ENCODE results near the gene SCT.
"Not testable (repeated sequence)": the region's sequence is repeated elsewhere in the genome, so short reads cannot be mapped to it uniquely, and the experiment has no call there.

SCT gene

DNA sequence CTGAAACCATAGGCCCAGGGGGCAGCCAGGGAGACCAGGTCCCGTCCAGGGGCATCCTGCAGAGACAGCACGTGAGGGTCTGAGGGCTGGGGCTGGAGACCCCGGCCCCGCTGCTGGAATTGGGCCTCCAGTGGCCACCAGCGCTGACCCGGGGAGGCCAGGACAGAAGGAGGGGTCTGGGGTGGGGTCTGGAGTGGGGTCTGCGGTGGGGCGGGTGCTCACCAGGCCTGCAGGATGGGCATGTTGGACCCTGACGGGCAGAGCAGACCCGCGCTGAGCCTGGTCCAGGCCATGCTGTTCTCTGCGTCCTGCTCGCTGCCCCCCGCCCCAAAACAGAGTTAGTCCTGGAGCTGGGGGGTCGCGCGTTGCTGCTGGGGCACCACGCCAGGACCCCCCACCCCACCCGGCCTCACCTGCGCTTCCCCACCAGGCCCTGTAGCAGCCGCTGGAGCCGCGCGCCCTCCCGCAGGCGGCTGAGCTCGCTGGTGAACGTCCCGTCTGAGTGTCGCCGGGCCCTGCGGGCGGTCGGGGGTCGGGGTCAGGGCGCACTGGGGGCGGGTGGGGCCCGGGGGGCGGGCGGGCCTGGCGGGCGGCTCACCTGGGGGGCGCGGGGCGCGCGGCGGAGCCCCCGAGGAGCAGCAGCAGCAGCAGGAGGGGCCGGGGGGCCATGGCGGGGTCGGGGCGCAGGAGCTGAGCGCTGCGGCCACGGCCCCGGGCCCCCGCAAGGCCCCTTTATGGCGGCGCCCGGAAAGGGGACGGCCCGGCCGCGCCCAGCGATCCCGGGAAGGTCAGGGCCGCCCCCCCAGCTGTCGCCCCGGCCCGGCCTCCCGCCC lies at the start of gene SCT:
Gene SCT (minus strand): TSS at position 707 of the 833 bp plus-strand sequence. CDS start 38 bp downstream, at position 669.
- in situ Hi-C loops (cut with MboI; ENCODE audit: low sequenced_read_pairs) = no loop called here

DNA sequence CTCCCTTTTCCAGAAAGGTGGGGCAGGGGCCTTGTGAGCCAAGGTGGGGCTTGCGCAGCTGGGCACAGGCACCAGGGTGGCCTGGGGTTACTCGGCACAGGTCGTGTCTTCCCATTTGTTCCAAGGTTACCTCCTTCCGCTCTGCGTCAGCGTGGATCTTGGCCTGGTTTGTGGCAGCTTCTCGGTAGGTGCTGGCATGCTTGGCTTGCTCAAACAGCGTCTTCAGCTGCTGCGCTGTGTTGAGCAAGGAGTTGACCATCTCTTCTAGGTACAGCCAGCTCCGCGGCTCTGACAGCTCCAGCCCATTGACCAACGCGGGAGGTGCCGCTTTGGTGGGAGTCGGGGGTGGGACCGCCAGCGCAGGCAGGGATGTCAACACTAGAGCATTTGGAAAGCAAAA lies 47.4 kb upstream of the SCT start:
- in situ Hi-C loops (cut with MboI; ENCODE audit: low sequenced_read_pairs) = no loop called here

DNA sequence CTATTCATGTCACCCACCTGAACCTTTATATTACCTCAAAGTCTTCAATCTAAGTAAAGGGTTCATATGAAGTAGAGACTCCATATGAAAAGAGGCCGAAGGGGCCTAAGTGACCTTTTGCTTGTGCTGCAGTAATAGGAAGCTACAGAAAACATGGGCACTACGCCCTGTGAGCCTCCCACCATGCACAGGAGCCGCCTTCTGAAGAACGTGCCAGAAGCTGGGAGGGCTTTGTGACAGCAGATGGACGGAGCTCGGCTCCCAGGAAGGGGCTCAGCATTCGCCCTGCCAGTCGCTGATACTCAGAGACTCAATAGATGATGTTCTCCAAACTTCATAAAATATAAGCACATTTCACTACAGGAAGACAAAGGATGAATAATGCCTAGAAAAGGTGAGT lies 46.9 kb upstream of the SCT start:
- in situ Hi-C loops (cut with MboI; ENCODE audit: low sequenced_read_pairs) = no loop called here

DNA sequence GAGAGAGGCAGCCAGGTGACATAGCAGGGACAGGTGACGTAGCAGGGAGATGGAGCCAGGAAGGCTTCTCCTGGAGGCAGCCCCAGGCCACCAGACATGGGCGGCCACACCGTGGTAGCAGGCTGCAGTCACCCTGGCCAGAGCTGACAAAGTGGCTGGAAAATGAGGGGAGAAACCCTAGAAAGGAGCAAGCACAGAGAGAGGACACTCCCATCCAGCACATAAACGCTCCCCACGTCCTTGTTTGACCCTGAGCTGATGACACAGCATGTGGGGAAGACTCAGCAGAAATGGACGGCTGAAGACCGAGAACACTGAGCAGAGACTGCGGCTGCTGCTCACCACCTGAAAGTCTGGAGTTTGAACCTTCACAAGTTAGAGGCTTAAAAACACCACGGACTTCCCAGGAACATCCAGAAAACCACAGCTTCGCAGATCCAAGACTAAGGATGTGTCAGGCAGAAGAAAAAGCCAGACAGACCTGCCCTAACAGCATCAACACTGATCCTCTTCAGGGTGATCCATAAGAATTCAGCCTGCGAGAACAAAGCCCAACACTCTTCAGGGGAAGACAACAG lies 38.8 kb upstream of the SCT start:
- in situ Hi-C loops (cut with MboI; ENCODE audit: low sequenced_read_pairs) = no loop called here

DNA sequence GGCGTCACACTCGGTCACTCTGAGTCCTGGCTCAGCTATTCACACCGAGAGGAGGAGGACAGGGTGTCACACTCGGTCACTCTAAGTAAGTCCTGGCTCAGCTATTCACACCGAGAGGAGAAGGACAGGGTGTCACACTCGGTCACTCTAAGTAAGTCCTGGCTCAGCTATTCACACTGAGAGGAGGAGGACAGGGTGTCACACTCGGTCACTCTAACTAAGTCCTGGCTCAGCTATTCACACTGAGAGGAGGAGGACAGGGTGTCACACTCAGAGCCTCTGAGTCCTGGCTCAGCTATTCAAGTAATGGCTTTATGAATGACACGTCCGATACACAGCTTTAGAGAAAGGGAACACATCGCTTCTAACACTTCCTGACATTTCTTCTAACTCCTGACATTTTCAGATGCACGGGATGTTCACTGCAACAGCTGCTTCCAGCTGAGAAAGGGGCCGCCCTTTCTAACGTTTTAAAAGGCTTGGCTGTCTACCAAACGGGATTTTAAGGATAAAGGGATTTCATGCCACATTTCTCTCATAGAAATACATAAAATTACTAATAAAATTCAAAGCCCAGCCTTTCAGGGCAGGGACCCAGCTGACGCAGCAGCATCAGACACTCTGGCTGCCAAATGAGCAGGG lies 38.2 kb upstream of the SCT start:
- in situ Hi-C loops (cut with MboI; ENCODE audit: low sequenced_read_pairs) = no loop called here

- in situ Hi-C loops (cut with MboI; ENCODE audit: low sequenced_read_pairs) = no loop called here
These were observed 35.8 kb upstream of the SCT start for GRCh38 chr11:662689-663274.

DNA sequence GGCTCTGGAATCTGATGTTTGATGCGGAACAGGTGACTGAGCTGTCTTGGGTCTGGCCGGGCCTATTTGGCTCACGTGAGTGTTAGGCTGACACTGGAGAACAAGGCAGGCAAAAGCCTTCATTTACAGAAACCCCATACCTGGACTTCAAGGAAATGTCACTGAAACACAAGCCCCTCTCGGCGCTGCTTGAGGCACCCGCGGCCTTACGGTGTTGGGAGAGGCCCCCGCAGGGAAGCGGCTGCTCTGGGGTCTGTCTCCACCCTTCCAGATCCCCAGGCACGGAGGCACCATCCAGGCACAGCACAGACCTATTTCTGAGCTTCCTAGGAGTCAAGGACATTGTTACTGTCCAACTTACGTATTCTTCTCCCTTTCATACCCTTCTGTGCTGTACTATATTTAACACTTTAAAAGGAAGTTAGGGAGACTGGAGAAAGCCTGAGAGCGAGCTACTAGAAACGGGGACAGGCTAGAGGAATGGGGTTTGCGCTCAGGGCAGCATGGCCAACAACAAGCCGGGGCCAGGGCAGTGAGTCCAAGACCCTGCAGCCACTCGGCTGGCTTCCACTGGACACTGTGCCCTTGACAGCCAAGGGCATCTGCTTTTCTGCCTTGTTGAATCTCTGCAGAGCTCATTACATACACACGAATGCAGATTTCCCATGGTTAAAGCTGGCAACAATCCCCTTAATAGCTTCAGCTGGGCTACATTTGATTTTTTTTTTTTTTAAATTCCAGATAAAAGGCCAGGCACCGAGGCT lies 33.9 kb upstream of the SCT start:
- in situ Hi-C loops (cut with MboI; ENCODE audit: low sequenced_read_pairs) = no loop called here

- in situ Hi-C loops (cut with MboI; ENCODE audit: low sequenced_read_pairs) = no loop called here
These were observed 33.3 kb upstream of the SCT start for GRCh38 chr11:660281-660680.

DNA sequence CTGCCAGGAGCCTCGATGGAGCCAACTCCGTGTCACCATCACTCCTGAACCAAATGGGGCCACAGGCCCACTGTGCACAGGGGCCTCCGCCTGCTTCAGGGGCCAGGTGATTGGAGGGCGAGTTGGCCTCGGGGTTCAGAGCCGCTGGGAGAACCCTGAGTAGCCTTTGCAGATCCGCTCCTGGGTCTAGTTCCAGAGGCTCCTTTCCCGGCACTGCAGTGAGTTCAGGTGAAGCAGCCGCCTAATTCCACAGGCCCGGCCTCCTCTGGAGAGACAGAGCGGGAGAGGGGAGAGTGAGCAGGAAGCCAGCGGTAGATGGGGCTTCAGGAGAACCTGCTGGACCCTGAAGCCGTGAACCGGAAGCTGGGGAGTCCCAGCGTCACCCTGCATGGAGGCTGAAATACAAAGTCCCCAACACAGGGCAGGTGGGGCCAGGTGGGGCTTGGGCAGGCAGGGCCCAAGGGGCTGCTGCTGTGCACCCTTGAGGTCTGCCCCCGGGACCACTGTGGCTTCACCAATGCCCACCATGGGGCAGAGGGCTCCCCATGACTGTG lies 32.6 kb upstream of the SCT start:
- in situ Hi-C loops (cut with MboI; ENCODE audit: low sequenced_read_pairs) = no loop called here

- in situ Hi-C loops (cut with MboI; ENCODE audit: low sequenced_read_pairs) = no loop called here
These were observed 30.7 kb upstream of the SCT start for GRCh38 chr11:657691-658126.

DNA sequence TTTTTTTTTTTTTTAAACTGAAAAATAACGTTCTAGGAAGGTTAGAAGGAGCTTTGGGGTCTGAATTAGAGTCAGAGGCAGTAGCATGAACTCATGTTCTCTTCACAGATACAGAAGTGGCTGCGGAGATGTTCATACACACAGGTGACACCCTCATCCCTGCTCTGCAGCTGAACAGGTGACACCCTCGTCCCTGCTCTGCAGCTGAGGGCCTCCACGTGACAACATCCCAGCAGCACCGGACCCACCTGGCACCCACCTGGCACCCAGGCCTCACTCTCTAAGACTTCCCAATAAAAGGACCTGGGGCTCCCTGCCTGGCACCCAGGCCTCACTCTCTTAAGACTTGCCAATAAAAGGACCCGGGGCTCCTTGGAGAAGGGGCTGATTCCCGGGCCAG lies 29.9 kb upstream of the SCT start:
- in situ Hi-C loops (cut with MboI; ENCODE audit: low sequenced_read_pairs) = no loop called here

GRCh38 chr11:656426-656825 lies 29.4 kb upstream of the SCT start:
- in situ Hi-C loops (cut with MboI; ENCODE audit: low sequenced_read_pairs) = no loop called here

GRCh38 chr11:655036-655726 lies 28.2 kb upstream of the SCT start:
- in situ Hi-C loops (cut with MboI; ENCODE audit: low sequenced_read_pairs) = no loop called here

- in situ Hi-C loops (cut with MboI; ENCODE audit: low sequenced_read_pairs) = not testable (repeated sequence)
These were observed 27.5 kb upstream of the SCT start for GRCh38 chr11:654444-654843.

- in situ Hi-C loops (cut with MboI; ENCODE audit: low sequenced_read_pairs) = no loop called here
These were observed 26.9 kb upstream of the SCT start for GRCh38 chr11:653837-654236.

DNA sequence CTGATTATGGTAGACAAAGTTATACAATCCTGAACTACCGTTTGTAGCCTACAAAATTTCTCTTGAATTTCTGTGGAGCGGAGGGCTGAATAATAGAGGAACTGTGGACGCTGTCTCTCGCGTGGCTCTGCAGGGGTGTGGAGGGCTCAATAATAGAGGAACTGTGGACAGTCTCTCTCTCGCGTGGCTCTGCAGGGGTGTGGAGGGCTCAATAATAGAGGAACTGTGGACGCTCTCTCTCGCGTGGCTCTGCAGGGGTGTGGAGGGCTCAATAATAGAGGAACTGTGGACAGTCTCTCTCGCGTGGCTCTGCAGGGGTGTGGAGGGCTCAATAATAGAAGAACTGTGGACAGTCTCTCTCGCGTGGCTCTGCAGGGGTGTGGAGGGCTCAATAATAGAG lies 26.2 kb upstream of the SCT start:
- in situ Hi-C loops (cut with MboI; ENCODE audit: low sequenced_read_pairs) = not testable (repeated sequence)

- in situ Hi-C loops (cut with MboI; ENCODE audit: low sequenced_read_pairs) = no loop called here
These were observed 23.5 kb upstream of the SCT start for GRCh38 chr11:650482-650881.

- in situ Hi-C loops (cut with MboI; ENCODE audit: low sequenced_read_pairs) = not testable (repeated sequence)
These were observed 20.7 kb upstream of the SCT start for GRCh38 chr11:647672-648158.

GRCh38 chr11:646214-646613 lies 19.2 kb upstream of the SCT start:
- in situ Hi-C loops (cut with MboI; ENCODE audit: low sequenced_read_pairs) = no loop called here

- in situ Hi-C loops (cut with MboI; ENCODE audit: low sequenced_read_pairs) = no loop called here
These were observed 18.6 kb upstream of the SCT start for GRCh38 chr11:645536-645935.
